ENCODE data around the gene DEFB115. TPM values are rescaled to one million over a fixed set of nuclear protein-coding genes. Genes with fewer than 3 reads are reported as not detected.
"Not testable (repeated sequence)": the region's sequence is repeated elsewhere in the genome, so short reads cannot be mapped to it uniquely, and the experiment has no call there.

The DEFB115 gene
- total RNA-seq, 1 experiment from 2014 or later: not detected

- no peak for ATAC-seq
- ChIA-PET POLR2A (ENCODE audit: unreplicated experiment) (no interaction called here), CTCF (no interaction called here)
- Histone ChIP-seq H3K36me3 (ENCODE audit: low read depth, low read length) (no peaks in the 10 kb centered on the region), H3F3A (ENCODE audit: low read length, unreplicated experiment) (no peaks in the 10 kb centered on the region), H2AFZ (ENCODE audit: low read length) (no peak overlapping the region), H3K9ac (ENCODE audit: low read length) (no peak overlapping the region), H3K27ac (ENCODE audit: low read length) (no peak overlapping the region), H4K20me1 (ENCODE audit: low read length) (no peaks in the 10 kb centered on the region), H3K79me2 (ENCODE audit: low read length) (no peaks in the 10 kb centered on the region), H3K4me2 (ENCODE audit: low read length) (no peak overlapping the region), H3K9me3 (ENCODE audit: low read length) (peaks cover 11% of the 10 kb centered on the region; the same call in 1 of the 2 replicates), H3K9me2 (replicated peaks; ENCODE audit: low read length) (no peaks in the 10 kb centered on the region), H3K4me3 (ENCODE audit: low read length) (no peak overlapping the region), H3K27me3 (ENCODE audit: low read length) (no peaks in the 10 kb centered on the region), H3K4me1 (ENCODE audit: insufficient read depth, low read length) (no peaks in the 10 kb centered on the region)
- intact Hi-C loops (cut with micrococcal nuclease): no loop called here
- TF ChIP-seq EZH2phosphoT487 (IDR thresholded peaks at IDR 0.05; ENCODE audit: borderline replicate concordance, low read length): no peak
- TF ChIP-seq, protein P1, sequence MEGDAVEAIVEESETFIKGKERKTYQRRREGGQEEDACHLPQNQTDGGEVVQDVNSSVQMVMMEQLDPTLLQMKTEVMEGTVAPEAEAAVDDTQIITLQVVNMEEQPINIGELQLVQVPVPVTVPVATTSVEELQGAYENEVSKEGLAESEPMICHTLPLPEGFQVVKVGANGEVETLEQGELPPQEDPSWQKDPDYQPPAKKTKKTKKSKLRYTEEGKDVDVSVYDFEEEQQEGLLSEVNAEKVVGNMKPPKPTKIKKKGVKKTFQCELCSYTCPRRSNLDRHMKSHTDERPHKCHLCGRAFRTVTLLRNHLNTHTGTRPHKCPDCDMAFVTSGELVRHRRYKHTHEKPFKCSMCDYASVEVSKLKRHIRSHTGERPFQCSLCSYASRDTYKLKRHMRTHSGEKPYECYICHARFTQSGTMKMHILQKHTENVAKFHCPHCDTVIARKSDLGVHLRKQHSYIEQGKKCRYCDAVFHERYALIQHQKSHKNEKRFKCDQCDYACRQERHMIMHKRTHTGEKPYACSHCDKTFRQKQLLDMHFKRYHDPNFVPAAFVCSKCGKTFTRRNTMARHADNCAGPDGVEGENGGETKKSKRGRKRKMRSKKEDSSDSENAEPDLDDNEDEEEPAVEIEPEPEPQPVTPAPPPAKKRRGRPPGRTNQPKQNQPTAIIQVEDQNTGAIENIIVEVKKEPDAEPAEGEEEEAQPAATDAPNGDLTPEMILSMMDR (conservative IDR thresholded peaks at IDR 0.05; ENCODE audit: low read depth, low read length): no peak
- no peak for TF ChIP-seq EZH2 (IDR thresholded peaks at IDR 0.05; ENCODE audit: low read length, unreplicated experiment)
- no peak for DNase-seq
- no TSS peak for BruUV-seq (replicated peaks)
Measured at GRCh38 chr20:31274441-31274840, 17.0 kb downstream of the DEFB115 start.

- no peak overlapping the region for H3K4me2 ChIP-seq (ENCODE audit: low read length)
- DNase-seq (no peak), ATAC-seq (no peak)
- H3K27ac ChIP-seq (ENCODE audit: low read length): no peak overlapping the region
- no peaks in the 10 kb centered on the region for H3K4me1 ChIP-seq (ENCODE audit: insufficient read depth, low read length)
- intact Hi-C loops (cut with micrococcal nuclease): no loop called here
- H3K36me3 ChIP-seq (ENCODE audit: low read depth, low read length): no peaks in the 10 kb centered on the region
- BruUV-seq (replicated peaks): no TSS peak
- no peaks in the 10 kb centered on the region for H3K9me3 ChIP-seq (ENCODE audit: low read length)
- H3F3A ChIP-seq (ENCODE audit: low read length, unreplicated experiment): no peaks in the 10 kb centered on the region
- no peak overlapping the region for H3K4me3 ChIP-seq (ENCODE audit: low read length)
- H3K9ac ChIP-seq (ENCODE audit: low read length): no peak overlapping the region
- ChIA-PET CTCF (no interaction called here), POLR2A (ENCODE audit: unreplicated experiment) (no interaction called here)
- H3K27me3 ChIP-seq (ENCODE audit: low read length): no peaks in the 10 kb centered on the region
- H4K20me1 ChIP-seq (ENCODE audit: low read length): no peaks in the 10 kb centered on the region
- H2AFZ ChIP-seq (ENCODE audit: low read length): no peak overlapping the region
- no peaks in the 10 kb centered on the region for H3K9me2 ChIP-seq (replicated peaks; ENCODE audit: low read length)
- no peak for TF ChIP-seq EZH2 (IDR thresholded peaks at IDR 0.05; ENCODE audit: low read length, unreplicated experiment)
- no peak for TF ChIP-seq EZH2phosphoT487 (IDR thresholded peaks at IDR 0.05; ENCODE audit: borderline replicate concordance, low read length)
- H3K79me2 ChIP-seq (ENCODE audit: low read length): no peaks in the 10 kb centered on the region
Measured at GRCh38 chr20:31278178-31278577, 20.7 kb downstream of the DEFB115 start.

GRCh38 chr20:31284964-31285363, 27.5 kb downstream of the DEFB115 start:
- BruUV-seq (replicated peaks); POLR2A ChIA-PET (ENCODE audit: unreplicated experiment); H3K4me3 ChIP-seq (ENCODE audit: low read length); CTCF ChIA-PET; H3K4me1 ChIP-seq (ENCODE audit: insufficient read depth, low read length); H3K4me2 ChIP-seq (ENCODE audit: low read length); H3K9ac ChIP-seq (ENCODE audit: low read length); H3K9me2 ChIP-seq (replicated peaks; ENCODE audit: low read length); H4K20me1 ChIP-seq (ENCODE audit: low read length); DNase-seq; ATAC-seq; H3K79me2 ChIP-seq (ENCODE audit: low read length); H3K27me3 ChIP-seq (ENCODE audit: low read length); H2AFZ ChIP-seq (ENCODE audit: low read length); H3K27ac ChIP-seq (ENCODE audit: low read length); H3K36me3 ChIP-seq (ENCODE audit: low read depth, low read length); H3K9me3 ChIP-seq (ENCODE audit: low read length); H3F3A ChIP-seq (ENCODE audit: low read length, unreplicated experiment); intact Hi-C loops (cut with micrococcal nuclease): not testable (repeated sequence)

DNA sequence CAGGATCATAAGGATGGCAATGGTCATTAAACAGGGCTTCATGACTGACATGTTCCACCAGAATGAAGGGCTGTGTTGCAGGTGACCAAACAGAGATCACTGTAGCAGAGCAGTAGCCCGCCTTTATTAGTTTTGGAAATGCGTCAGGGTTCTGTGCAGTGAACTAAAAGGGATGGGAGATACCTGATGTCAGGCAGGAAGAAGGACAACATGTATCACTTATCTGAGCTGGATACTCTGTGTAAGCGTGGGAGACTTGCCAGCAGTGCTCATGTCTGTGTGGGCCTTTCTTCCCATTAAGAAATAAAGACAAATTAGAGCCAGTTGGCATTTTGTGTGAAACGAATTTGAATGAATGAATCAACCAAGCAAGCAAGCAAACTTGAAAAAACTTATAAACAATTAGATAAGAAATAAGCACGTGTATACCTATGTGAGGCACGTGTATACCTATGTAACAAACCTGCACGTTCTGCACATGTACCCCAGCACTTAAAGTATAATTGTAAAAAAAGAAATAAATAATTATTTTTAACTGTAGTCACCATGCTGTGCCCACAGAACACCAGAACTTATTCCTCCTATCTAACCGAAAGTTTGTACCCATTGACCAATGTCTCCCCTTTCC, 51.2 kb downstream of the DEFB115 start, which contains the start of gene DEFB116:
TSS of gene DEFB116 (minus strand) at position 51 of the 628 bp plus-strand sequence. CDS start at position 51, 0 bp downstream.
- Histone ChIP-seq H3K79me2 (ENCODE audit: low read length) (no peaks in the 10 kb centered on the region), H3K4me1 (ENCODE audit: insufficient read depth, low read length) (no peaks in the 10 kb centered on the region), H3K36me3 (ENCODE audit: low read depth, low read length) (no peaks in the 10 kb centered on the region), H3K9ac (ENCODE audit: low read length) (no peak within 1 kb of the TSS), H4K20me1 (ENCODE audit: low read length) (no peaks in the 10 kb centered on the region), H3K27me3 (ENCODE audit: low read length) (no peaks in the 10 kb centered on the region), H3K9me3 (ENCODE audit: low read length) (no peaks in the 10 kb centered on the region), H3K4me2 (ENCODE audit: low read length) (no peak within 1 kb of the TSS), H3K9me2 (replicated peaks; ENCODE audit: low read length) (no peaks in the 10 kb centered on the region), H3K4me3 (ENCODE audit: low read length) (no peak within 1 kb of the TSS), H3F3A (ENCODE audit: low read length, unreplicated experiment) (no peaks in the 10 kb centered on the region), H2AFZ (ENCODE audit: low read length) (no peak within 1 kb of the TSS), H3K27ac (ENCODE audit: low read length) (no peak within 1 kb of the TSS)
- TF ChIP-seq EZH2 (IDR thresholded peaks at IDR 0.05; ENCODE audit: low read length, unreplicated experiment): no peak
- TF ChIP-seq, protein P1 (conservative IDR thresholded peaks at IDR 0.05; ENCODE audit: low read depth, low read length): no peak
- no peak for TF ChIP-seq EZH2phosphoT487 (IDR thresholded peaks at IDR 0.05; ENCODE audit: borderline replicate concordance, low read length)
- BruUV-seq (replicated peaks): no TSS peak
- intact Hi-C loops (cut with micrococcal nuclease): no loop called here
- no peak for DNase-seq
- no peak for ATAC-seq
- CTCF ChIA-PET: no interaction called here
- POLR2A ChIA-PET (ENCODE audit: unreplicated experiment): no interaction called here

Measured in PC-3 (cell line).